ENCODE data around the gene PELI2. TPM values are rescaled to one million over a fixed set of nuclear protein-coding genes. Genes with fewer than 3 reads are reported as not detected.

PELI2 gene
- total RNA-seq, 1 experiment from 2014 or later, result 0.19 TPM

DNA sequence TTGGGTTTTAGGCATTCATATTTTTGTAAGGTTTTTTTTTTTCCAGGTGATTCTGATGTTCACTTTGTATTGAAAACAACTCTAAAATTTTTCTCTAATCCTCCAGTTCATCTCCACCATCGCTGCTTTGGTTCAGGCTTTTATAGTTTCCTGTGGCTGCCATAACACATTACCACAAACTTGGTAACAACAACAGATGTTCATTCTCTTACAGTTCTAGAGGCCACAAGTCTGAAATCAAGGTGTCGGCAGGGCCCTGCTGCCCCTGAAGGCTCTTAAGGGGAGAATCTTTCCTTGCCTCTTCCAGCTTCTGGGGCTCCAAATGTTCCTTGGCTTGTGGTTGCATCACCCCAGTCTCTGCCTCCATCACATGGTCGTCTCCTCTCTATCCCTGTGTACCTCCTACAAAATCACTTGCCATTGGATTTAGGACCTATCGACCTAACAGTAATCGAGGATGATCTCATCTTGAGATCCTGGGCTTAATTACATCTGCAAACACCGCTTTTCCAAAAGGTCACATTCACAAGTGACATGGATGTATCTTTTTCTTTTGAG is 55.2 kb downstream of the PELI2 start:
- ChIA-PET POLR2A (no interaction called here), CTCF (interaction anchor here (0.9 kb wide), 1 partner anchor 235 kb away, joined by 4 read pairs; no protein-coding TSS in a partner anchor)
- no TSS peak for BruUV-seq (replicated peaks)
- H3K27ac Mint-ChIP-seq (ENCODE audit: low read depth, unreplicated experiment), result no peak overlapping the region
- peaks cover 10% of the 10 kb centered on the region for H3K4me1 Mint-ChIP-seq (ENCODE audit: insufficient read depth, unreplicated experiment)
- no peak for DNase-seq (ENCODE audit: unreplicated experiment)
- TF ChIP-seq, protein P1, sequence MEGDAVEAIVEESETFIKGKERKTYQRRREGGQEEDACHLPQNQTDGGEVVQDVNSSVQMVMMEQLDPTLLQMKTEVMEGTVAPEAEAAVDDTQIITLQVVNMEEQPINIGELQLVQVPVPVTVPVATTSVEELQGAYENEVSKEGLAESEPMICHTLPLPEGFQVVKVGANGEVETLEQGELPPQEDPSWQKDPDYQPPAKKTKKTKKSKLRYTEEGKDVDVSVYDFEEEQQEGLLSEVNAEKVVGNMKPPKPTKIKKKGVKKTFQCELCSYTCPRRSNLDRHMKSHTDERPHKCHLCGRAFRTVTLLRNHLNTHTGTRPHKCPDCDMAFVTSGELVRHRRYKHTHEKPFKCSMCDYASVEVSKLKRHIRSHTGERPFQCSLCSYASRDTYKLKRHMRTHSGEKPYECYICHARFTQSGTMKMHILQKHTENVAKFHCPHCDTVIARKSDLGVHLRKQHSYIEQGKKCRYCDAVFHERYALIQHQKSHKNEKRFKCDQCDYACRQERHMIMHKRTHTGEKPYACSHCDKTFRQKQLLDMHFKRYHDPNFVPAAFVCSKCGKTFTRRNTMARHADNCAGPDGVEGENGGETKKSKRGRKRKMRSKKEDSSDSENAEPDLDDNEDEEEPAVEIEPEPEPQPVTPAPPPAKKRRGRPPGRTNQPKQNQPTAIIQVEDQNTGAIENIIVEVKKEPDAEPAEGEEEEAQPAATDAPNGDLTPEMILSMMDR (IDR thresholded peaks at IDR 0.05; ENCODE audit: unreplicated experiment), result no peak
- H3K36me3 Mint-ChIP-seq (ENCODE audit: insufficient read depth, unreplicated experiment), result no peaks in the 10 kb centered on the region
- intact Hi-C loops (cut with micrococcal nuclease), result no loop called here
- H3K4me3 Mint-ChIP-seq (ENCODE audit: unreplicated experiment), result no peak overlapping the region
- H3K9me3 Mint-ChIP-seq (ENCODE audit: unreplicated experiment), result no peaks in the 10 kb centered on the region
- H3K27me3 Mint-ChIP-seq (ENCODE audit: insufficient read depth, unreplicated experiment), result no peaks in the 10 kb centered on the region

DNA sequence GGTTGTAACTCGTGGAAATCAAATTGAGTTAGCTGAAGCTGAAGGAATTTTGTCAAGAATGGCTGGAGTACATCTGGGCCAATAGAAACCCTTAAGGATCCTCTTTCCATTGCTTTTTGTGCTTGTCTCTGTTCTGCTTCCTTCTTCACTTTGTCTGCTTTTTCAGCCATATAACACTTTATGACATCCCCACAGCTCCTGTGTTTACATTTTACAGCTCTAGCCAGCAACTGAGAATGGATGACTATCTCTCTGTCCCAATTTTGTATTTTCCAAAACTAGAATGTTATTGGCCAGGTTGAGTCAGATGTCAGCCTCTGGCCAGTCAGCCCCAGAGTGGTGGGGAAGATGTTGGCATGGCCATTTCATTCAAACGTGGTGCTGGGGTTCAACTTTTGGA is 57.6 kb downstream of the PELI2 start:
- TF ChIP-seq, protein P1 (IDR thresholded peaks at IDR 0.05; ENCODE audit: unreplicated experiment), result no peak
- BruUV-seq (replicated peaks), result no TSS peak
- DNase-seq (ENCODE audit: unreplicated experiment), result no peak
- Mint-ChIP-seq H3K4me1 (ENCODE audit: insufficient read depth, unreplicated experiment) (peaks cover 10% of the 10 kb centered on the region), H3K27ac (ENCODE audit: low read depth, unreplicated experiment) (no peak overlapping the region), H3K36me3 (ENCODE audit: insufficient read depth, unreplicated experiment) (no peaks in the 10 kb centered on the region), H3K4me3 (ENCODE audit: unreplicated experiment) (no peak overlapping the region), H3K27me3 (ENCODE audit: insufficient read depth, unreplicated experiment) (no peaks in the 10 kb centered on the region), H3K9me3 (ENCODE audit: unreplicated experiment) (no peaks in the 10 kb centered on the region)
- ChIA-PET POLR2A (no interaction called here), CTCF (interaction anchor here (0.9 kb wide), 1 partner anchor 421 kb away, joined by 3 read pairs; no protein-coding TSS in a partner anchor)
- intact Hi-C loops (cut with micrococcal nuclease), result no loop called here

DNA sequence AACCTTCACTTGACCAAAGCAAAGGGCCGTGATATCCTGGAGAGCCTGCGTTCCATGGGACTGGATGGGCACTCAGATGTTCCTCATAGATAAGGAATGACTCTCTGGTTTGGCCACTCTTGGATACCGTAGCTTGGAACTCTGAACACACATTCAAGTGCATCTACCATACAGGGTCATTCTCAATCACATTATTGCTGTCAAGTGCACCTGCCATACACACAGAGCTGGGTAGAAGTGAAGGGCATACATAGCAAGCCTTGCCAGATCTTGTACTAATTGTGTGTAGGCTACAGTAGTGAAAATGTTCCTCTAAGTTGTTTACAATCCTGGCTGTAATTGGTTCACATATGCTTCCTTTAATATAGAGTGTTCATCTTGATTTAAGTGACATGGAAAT is 58.3 kb downstream of the PELI2 start:
- no TSS peak for BruUV-seq (replicated peaks)

DNA sequence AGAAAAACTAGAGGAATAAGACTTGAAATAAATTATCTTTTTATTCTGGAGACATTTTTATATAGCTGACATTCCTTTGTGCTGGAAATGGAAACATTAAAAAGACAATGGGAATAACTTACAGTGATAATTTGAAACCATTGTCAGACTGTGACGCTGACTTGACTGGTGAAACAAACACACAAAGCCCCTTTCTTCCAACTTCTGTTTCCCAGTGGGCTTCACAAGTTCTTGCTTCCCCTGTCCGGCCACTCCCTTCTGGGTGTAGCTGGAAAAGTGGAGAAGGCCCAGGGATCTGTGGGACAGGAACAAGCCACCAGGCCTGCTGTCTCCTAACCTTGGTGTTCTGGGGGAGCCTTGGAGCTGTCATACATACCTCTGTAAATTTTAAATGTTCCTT is 58.8 kb downstream of the PELI2 start:
- intact Hi-C loops (cut with micrococcal nuclease), result no loop called here
- DNase-seq (ENCODE audit: unreplicated experiment), result no peak
- no TSS peak for BruUV-seq (replicated peaks)
- H3K36me3 Mint-ChIP-seq (ENCODE audit: insufficient read depth, unreplicated experiment), result no peaks in the 10 kb centered on the region
- H3K9me3 Mint-ChIP-seq (ENCODE audit: unreplicated experiment), result no peaks in the 10 kb centered on the region
- no peaks in the 10 kb centered on the region for H3K27me3 Mint-ChIP-seq (ENCODE audit: insufficient read depth, unreplicated experiment)
- H3K27ac Mint-ChIP-seq (ENCODE audit: low read depth, unreplicated experiment), result no peak overlapping the region
- CTCF ChIA-PET, result interaction anchor here (1.1 kb wide), 1 partner anchor 17 kb away, joined by 3 read pairs; no protein-coding TSS in a partner anchor
- peaks cover 10% of the 10 kb centered on the region for H3K4me1 Mint-ChIP-seq (ENCODE audit: insufficient read depth, unreplicated experiment)
- TF ChIP-seq, protein P1 (IDR thresholded peaks at IDR 0.05; ENCODE audit: unreplicated experiment), result no peak
- no peak overlapping the region for H3K4me3 Mint-ChIP-seq (ENCODE audit: unreplicated experiment)
- POLR2A ChIA-PET, result no interaction called here

More for the DNA sequence above, 58.3 kb downstream of the PELI2 start:
- no peak for DNase-seq (ENCODE audit: unreplicated experiment)
- Mint-ChIP-seq H3K9me3 (ENCODE audit: unreplicated experiment) (no peaks in the 10 kb centered on the region), H3K36me3 (ENCODE audit: insufficient read depth, unreplicated experiment) (no peaks in the 10 kb centered on the region), H3K4me3 (ENCODE audit: unreplicated experiment) (no peak overlapping the region), H3K27me3 (ENCODE audit: insufficient read depth, unreplicated experiment) (no peaks in the 10 kb centered on the region), H3K27ac (ENCODE audit: low read depth, unreplicated experiment) (no peak overlapping the region), H3K4me1 (ENCODE audit: insufficient read depth, unreplicated experiment) (peaks cover 10% of the 10 kb centered on the region)
- intact Hi-C loops (cut with micrococcal nuclease), result no loop called here
- ChIA-PET POLR2A (no interaction called here), CTCF (interaction anchor here (0.7 to 1.1 kb wide), 2 partner anchors 18 to 231 kb away, joined by 3 to 4 read pairs; no protein-coding TSS in a partner anchor)
- TF ChIP-seq, protein P1 (IDR thresholded peaks at IDR 0.05; ENCODE audit: unreplicated experiment), result no peak
